COLO829 (cell line): ENCODE data around the gene CADPS2.
"Not testable (repeated sequence)": the region's sequence is repeated elsewhere in the genome, so short reads cannot be mapped to it uniquely, and the experiment has no call there.

Experiments used
- DNase-seq: peaks from one replicate; pipeline ENCODE4 v3.0.0; 2012; ENCODE audit warnings: low spot score

The CADPS2 gene

GRCh38 chr7:122289426-122289825 is 596.8 kb downstream of the CADPS2 start:
- DNase-seq, result no peak

GRCh38 chr7:122284608-122285007 is 601.7 kb downstream of the CADPS2 start:
- not testable (repeated sequence) for DNase-seq

- DNase-seq, result no peak
Measured at GRCh38 chr7:122273117-122273516, 613.1 kb downstream of the CADPS2 start.

GRCh38 chr7:122269241-122269640 is 617.0 kb downstream of the CADPS2 start:
- no peak for DNase-seq
